ENCODE data around the gene LAMA5.
"Not testable (repeated sequence)": the region's sequence is repeated elsewhere in the genome, so short reads cannot be mapped to it uniquely, and the experiment has no call there.

The LAMA5 gene

DNA sequence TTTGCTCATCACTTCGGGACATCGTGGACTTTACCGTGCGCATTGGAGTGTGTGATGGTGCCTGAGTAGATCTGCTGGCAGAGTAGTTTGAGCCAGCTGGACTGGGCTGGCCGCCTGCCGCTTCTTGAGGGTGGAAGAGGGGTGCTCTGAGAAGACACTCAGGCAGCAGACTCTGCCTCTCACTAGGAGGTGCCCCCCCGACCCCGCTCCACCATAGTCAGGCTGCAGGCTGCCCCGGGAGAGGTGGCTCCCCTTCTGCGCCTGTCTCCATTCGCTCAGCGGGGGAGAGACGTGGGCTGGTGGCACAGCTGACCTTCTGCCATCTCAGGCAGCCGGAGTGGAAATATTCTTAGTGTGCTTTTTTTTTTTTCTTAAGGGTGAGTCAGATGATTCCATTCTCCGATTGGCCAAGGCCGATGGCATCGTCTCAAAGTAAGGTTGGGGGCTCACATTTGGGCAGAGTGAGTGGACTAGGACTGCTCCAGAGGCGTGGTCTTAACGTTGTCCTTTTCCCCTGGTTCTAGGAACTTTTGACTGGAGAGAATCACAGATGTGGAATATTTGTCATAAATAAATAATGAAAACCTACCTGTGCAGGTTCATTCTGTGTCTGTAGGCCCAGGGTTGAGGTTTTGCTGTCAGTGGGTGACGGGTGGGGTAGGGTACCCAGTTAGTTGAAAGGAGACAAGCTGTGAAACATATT, 21.0 kb upstream of the LAMA5 start:
- DNase-seq: no peak

DNA sequence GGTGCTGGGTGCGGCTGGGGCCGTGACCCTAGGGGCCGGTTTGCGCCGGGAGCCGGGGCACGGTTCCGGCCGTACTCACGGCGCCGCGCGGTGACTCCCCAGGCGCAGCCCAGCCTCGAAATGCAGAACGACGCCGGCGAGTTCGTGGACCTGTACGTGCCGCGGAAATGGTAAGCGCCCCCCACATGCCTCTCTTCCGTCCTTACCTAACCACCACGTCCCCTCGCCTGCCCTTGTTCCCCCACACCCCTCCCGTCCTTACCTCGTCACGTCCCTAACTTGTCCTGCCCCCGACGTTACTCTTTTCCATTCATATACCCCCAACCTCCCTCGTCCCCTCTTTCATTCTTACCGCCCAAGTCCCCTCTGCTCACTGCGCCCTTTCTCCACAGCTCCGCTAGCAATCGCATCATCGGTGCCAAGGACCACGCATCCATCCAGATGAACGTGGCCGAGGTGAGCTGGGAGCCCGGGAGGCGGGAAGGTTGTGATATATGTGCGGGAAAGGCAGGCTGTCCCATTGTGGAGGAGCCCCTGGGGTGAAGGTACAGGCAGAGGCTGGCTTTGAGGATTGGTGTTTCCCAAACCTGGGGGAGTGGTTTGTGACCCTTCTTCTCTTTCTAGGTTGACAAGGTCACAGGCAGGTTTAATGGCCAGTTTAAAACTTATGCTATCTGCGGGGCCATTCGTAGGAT, 20.3 kb upstream of the LAMA5 start:
- no peak for DNase-seq

DNA sequence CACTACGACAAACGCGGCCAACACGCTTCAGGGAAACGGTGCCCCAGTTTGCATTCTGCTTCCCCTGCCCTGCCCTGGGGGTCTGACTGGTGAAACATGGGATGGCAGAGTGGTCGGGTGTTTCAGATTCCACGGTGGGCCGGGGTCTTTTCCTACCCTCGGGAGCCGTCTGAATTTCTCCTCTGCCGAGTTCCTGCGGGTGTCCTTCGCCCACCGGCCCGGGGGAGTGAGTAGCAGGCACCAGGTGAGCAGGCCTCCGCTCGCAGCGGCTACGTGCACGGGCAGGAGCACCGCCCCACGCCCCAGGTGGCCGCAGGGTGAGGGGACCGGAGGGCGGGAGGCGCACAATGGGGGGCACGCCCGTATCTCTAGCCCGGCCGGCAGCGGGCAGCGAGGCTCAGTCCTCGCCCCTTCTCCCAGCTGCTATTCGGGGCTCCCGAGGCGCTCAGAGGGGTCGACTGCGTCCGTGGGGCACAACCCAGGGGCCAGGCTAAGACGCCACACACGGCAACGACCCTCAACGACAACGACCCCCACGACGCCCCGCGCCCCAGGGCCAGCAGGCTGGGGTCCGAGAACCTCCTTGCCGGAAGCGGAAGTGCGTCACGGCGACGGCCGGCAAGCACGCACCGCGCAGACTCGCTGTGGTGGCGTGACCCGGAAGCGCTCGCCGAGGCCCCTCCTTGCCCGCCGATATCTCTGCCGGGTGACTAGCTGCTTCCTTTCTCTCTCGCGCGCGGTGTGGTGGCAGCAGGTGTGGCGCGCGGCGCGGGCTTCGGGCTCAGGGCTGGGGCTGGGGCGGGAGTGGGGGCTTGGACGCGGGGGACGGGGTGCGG, 19.5 kb upstream of the LAMA5 start, which contains the start of gene RPS21:
Gene RPS21, plus strand, starts transcription at position 721 of the 836 bp plus-strand sequence. CDS start 236 bp downstream, outside the sequence.
- DNase-seq: peak; percentile 95

DNA sequence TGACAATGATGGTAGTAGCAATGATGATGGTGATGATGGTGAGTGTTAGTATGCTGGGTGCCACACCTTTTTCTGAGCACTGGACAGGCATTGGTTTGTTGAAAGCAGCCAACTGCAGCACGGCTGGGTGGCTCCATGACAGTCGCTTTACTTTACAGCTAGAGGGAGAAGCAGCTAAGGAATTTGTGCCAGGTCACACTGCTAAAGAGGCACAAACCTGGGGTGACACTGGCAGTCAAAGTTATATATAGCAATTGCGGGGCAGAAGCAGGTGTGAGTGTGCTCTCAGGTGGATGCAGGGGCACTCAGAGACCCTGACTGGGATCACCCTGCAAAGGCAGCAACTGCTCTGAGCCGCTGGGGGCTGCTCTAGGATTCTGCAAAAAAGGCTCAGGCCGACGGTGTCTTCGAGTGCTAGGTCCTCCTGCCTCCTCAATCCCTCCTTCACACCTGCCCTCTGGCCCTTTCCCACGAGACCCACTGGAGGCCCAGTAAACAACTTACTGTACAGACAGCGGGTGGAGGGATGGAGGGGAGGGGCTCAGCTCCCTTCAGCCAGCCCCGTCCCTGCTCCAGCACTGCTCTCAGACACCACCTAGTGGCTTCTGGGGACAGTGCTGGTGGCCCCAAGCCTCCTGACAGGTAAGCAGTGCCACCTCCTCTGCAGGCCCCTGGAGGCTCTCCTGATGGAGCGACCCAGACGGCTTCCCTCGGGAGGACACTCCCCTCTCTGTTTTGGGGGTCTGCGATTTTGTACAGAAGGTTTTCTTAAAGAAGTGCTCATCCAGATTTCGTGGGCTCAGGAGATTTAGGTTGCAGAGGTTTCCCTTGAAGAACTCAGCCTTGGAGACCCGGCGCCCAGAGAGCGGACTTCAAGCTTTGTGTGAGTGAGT, 15.4 kb upstream of the LAMA5 start:
- peak; percentile 86 for DNase-seq

DNA sequence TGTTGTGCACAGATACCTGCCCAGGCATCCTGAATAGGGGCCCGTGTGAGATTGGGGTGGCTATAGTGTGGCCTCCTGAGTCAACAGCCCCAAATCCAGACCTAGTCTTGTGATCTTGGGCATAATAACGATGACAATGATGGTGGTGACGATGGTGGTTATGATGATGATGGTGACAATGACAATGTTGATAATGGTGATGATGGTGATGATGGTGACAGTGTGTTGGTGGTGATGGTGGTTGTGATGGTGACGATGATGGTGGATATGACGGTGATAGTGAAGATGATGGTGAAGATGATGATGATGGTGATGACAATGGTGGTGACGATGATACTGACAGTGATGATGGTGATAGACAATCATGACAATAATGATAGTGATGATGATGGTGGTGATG, 14.7 kb upstream of the LAMA5 start:
- DNase-seq: no peak

DNA sequence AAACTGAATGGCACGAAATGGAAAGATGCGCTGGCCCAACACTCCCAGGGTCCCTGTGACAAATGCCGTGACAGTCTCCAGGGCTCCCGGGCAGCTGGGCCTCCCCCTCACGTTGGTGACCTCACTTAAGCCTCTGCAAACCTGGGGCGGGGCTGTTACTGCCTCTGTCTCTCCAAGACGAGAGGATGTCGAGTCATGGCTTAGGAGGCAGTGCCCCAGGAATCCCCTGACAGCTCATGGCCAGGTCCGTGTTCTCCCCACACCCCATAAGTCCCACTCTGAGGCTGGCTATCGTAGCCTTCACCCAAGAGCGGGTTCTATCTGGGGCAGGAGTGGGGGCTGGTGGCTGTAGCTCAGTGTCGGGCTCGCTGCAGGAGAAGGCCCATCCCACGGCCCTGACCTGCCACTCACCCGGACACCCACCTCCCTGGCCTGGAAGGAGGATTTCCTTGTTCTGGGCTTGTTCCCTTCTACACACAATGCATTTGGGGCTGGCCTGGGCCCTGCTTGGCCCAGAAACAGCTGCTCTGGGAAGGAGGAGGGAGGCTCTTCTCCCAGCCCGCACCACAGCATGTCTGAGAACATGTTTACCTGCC, 14.2 kb upstream of the LAMA5 start:
- DNase-seq: no peak

DNA sequence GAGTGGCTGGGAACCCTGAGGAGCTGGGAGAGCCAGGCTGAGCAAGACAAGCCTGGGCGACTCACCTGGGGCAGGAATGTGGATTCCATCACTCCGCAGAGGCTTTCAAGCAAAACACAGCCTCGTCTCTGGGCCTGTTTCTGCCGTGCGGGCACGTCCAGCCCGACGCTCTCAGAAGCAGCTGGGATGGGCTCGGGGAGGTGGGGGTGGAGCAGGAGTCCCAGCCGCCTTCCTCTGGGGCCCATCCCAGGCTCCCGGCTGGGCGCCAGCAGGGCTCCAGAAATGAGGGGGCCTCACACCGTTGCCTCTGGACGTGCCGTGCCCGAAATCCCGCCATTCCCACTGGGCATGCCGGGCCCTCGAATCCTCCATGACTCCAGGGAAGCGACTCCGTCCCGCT, 11.1 kb upstream of the LAMA5 start:
- DNase-seq: no peak

DNA sequence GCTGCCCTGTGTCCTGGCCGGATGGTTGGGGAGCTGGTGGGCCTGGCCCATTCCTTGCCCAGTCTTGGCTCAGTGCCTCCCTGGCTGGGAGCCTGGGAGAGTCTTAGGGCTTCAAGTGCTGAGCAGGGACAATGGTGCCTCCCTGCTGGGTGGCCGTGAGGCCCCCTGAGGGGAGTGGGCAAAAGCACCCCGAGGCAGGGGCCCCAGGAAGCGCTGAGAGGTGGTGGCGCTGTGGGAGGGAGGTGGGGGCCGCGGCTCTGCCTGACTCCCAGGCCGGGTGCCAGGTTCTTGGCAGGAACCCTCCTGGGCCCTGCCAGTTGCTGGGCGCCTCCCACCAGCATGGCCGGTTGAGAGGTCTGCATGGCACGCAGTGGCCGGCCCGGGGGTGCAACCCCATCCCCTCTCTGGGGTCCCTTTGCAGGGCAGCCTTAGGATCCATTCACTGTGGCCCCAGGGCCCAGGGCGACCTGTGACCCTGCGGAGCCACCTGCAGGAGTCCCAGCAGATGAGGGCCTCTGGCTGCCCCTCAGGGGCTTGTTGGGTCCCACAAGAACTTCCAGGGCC, 10.6 kb upstream of the LAMA5 start:
- DNase-seq: no peak

DNA sequence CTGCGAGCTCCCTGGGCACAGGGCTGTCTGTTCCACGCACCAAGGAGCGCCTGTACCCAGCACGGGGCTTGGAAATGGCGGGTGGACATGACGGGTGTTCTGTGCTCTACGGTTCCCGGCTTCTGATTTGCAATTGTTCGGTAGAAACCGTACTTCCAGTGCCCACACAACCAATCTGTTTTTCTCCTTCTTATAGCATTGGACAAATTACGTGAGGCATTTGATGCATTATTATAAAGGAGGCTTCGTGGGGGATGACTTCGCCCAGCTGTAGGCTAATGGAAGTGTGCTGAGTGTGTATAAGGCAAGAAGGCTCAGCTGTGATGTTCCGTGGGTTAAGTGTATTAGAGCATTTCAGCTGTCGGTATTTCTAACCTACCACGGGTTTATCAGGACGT, 10.0 kb upstream of the LAMA5 start:
- DNase-seq: no peak

DNA sequence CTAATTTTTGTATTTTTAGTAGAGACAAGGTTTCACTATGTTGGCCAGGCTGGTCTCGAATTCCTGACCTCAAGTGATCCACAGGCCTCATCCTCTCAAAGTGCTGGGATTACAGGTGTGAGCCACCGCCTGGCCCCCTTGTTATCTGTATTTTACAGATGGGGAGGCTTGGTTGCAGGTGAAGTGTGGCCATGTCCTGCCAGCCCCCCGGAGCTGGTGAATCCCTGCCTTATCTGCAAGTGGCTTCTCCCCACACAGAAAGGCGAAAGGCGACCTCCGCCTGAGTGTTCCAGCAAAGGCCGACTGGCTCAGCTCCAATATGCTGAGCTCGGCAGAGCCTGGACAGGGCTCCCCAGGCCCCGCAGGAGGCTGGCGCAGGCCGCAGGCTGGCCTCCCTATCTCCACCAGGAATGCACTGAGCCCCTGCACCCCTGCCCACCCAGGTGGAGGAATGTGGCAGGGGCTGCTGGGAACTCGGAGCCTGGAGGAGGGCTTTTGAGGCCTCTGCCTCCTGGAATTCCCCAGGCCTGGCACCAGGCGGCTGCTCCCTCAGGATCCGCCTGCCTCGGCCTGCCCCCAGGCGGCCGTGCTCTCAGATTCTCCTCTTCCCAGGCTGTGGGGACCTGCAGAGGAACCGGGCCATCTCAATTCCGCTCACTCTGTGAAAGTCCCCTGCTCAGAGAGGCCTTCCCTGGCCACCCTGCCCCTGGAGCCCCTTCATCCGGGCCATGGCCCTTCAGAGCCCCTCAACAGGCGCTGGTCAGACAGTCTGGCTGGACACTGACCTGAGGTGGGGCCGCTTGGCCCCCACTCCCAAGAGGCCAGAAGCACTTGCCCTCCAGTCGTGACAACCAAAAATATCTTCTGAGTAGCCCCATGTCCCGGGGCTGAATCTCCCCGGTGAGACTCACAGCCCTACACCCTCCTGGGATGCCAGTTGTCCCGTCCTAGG, 9.3 kb upstream of the LAMA5 start:
- peak; percentile 79 for DNase-seq

DNA sequence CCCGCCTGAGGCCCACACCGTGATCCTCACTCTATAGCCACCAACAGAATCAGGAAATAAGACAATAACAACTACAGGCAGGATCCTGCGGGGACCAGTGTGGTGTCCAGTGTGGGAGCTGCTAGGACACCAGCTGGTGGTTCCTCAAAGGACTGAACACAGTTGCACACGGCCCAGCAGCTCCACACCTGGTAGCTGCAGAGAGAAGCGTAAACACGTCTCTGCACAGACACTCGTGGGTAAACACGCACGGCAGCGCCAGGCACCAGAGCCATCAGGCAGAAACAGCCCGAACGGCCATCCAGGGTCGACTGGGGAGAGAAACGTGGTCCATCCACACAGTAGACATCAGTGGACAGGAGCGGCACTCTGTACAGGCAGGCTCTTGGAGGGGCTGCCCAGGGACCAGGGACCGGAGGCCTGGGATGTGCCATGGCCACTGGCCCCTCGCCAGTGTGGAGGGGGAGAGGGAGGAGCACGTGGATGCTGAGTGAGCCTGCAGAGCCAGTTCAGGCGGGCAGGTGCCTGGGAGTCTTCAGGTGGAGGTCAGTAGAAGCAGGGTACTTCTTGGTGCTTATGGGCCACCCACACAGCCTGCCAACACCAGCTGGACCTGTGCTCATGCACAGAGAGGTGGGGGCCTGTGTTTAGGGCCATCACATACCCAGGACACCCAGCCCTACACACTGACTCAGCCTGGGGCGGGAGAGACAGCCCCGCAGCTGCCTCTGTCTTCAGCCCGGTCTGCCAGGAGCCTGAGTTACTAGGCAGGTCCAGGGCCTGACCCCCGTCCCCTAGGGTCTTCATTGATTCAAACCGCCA, 7.4 kb upstream of the LAMA5 start:
- no peak for DNase-seq

DNA sequence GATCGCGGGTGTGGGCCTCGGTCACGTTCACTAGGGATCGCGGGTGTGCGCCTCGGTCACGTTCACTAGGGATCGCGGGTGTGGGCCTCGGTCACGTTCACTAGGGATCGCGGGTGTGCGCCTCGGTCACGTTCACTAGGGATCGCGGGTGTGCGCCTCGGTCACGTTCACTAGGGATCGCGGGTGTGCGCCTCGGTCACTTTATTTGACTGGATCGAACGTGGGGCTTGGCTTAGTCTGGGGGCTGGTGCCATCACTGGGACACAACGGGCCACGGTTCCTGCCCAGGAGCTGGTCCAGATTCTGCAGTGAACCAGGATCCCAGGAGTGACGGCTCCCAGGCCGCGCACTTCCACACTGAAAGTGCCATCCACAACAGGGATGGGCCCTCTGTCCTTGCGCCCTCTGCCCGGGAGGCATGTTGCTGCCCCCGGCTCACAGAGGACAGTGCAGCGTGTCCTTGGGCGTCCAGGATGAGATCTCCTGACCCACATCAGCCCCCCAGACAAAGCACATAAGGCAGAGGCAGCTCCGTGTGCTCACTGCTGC, 6.6 kb upstream of the LAMA5 start:
- DNase-seq: not testable (repeated sequence)

DNA sequence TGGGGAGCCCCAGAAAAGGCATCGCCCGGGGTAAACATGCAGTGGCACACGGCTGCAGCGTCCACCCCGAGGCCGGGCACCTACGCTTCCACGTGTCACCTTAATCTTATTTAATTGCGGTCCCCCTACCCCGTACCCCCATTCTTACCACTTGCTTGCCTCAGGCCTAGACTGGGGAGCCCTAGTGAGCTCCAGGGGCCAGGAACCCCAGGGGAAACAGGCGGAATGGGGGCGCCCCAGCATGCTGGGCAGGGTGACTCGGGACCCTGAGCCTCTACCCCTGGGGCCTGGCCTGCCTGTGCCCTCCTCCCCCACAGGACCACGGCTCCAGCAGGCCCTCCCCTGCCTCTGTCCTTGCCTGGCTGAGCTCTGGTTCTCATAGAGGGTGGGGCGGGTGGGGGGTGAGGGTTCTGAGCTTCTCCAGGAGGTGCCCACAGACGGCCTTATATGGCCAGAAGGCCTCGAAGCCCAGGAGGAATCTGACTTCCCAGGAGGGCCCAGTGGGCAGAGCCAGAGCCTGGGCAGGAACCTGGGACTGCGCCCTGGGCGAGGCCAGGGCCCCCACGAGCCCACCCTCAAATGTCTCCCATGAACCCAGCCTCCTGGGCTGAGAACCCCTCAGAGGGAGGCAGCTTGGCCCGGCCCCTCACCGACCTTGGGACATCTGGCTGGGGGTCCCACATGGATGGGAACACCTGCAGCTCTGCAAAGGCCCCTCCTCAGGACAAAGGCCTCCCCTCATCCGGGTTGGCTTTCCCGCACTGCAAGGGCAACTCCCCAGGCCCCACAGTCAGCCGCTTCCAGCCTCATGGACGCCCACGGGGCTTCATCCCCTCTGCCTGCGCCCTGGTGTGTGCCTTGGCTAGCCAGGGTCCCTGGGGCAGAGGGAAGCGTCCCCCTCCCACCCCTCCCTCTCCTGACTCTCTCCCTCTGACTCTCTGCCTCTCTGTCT, 5.2 kb upstream of the LAMA5 start:
- no peak for DNase-seq

DNA sequence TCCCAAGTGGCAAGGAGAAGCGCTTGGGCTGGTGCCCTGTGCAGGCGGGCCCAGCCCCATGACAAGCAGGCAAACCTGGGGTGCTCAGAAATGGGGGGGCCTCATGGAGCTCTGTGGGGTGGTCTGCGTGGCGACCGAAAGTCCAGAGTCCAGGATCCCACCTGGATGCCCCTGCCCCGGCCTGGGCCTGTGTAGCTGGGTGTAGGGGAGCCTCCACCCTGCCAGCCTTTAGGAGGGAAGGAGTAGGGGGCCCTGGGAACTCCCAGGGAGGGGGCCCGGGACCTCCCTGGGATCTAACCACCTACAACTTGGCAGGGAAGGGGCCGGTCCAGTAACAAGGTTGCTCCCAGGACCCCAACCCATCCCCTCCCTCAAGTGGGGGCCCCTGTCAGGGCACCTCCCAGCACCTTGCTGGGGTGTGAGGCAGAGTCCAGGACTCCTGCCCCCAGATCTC, 4.5 kb upstream of the LAMA5 start:
- no peak for DNase-seq

DNA sequence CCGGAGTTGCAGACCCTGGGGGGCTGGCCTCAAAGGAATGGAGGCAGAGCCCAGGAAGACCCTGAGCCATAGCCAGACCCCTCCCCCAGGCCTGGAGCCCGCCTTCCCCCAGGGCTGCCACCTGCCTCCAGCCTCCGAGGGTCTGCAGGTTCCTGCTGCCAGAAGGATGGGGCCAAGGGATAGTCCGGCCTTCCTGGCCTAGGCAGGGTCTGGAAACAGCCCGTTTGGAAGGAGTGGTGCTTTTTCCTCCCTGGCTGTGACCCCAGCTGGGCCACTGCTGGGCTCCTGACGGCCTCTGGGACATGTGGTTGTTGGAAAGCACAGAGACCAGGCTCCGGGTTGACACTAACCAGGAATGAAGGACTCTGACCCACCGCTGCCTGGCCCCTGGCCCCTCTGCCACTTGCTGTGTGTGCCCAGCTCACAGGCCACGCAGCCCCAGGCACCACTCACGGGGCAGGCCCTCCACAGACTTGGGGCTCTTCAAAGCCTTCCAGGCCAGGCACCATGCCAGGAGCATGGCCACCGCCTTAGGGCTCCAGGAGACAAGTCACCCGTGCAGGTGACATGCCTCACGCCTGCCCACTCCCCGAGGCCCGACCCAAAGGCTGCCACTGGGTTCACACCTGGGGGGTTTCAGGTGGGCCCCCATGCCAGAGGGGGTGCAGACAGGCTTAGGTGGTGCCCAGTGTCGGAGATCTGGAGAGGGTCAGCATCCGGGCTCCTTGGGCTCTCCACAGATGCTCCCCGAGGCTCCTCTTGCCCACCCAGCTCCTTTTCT, 3.9 kb upstream of the LAMA5 start:
- DNase-seq: no peak

DNA sequence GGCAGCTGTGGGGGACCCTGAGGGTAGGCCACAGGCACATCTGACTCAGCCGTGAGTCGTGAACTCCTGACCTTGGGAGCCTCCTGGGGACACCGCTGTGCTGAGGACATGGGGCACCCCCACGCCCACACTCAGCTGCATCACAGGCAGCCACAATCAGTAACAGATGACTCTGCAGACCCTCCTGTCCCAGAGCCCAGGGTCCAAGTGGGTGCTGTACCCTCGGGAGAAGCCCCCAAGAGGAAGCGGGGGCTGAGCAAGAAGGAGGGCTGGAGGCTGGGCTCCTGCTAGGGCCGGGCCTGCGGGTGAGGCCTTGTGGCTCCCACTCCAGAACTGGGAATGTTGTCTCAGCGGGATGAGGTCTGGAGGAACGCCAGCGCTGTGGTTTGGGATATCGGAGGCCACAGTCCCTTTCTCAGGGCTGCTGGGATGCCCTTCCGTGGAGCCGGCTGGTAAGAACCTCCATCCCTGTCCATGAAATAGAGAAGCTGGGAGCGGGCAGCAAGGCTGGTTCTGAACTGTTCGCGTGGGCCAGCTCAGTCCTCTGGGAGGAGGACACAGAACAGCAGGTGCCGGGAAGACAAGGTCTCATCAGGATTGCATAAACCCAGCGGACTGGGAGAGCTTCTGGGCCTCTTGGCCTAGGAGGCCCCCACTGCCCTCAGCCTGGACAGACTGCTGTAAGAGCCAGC, 3.1 kb upstream of the LAMA5 start:
- no peak for DNase-seq

DNA sequence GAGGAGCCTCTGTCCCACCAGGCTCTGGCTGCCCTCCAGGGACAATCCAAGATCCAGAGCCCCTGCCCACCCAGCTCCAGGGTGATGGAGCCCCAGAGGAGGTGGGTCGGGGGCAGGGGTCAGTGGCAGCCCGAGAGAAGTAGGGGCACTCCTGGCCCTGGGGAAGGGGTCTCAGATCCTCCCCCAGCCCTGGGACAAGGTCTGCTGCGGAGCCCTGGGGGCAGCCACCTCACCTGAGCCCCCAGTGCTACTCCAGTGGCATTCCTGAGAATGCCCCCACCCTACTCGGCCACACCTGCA, 2.7 kb upstream of the LAMA5 start:
- no peak for DNase-seq

All from SHP77 treated with DMSO at 0.1 percent for 48 hours (cell line).